Astrocyte of the spinal cord (primary cell): ENCODE measurements around the gene SLC2A9.

Experiments used
- DNase-seq: peaks from one replicate; pipeline ENCODE4 v3.0.0; 2011; ENCODE audit warnings: low read depth, low spot score
- H3K4me3 ChIP-seq: 2 replicates; pipeline ENCODE4 v1.5.1; 2011; ENCODE audit warnings: low read depth, mild to moderate bottlenecking, low read length, moderate library complexity
- CTCF ChIP-seq: IDR thresholded peaks from 2 replicates; pipeline ENCODE4 v1.5.1; 2012; ENCODE audit warnings: low read depth, mild to moderate bottlenecking, low read length, inconsistent platforms
- in situ Hi-C: cut with HindIII; loops from 2 replicates; pipeline ENCODE4 v1.10.0; 2017; ENCODE audit warnings: low sequenced_read_pairs

SLC2A9 gene

GRCh38 chr4:10003666-10004065 is 17.6 kb downstream of the SLC2A9 start:
- no peak for TF ChIP-seq CTCF
- no peak overlapping the region for H3K4me3 ChIP-seq
- in situ Hi-C loops, result no loop called here
- DNase-seq, result no peak

- DNase-seq, result no peak
- no peak for TF ChIP-seq CTCF
- no peak overlapping the region for H3K4me3 ChIP-seq
- in situ Hi-C loops, result no loop called here
Observed at GRCh38 chr4:10002278-10002677, 19.0 kb downstream of the SLC2A9 start.

- in situ Hi-C loops, result no loop called here
- no peak overlapping the region for H3K4me3 ChIP-seq
- no peak for TF ChIP-seq CTCF
- no peak for DNase-seq
Observed at GRCh38 chr4:10001757-10002156, 19.5 kb downstream of the SLC2A9 start.

GRCh38 chr4:9999956-10000561 is 21.2 kb downstream of the SLC2A9 start:
- no peak for DNase-seq
- in situ Hi-C loops, result no loop called here
- H3K4me3 ChIP-seq, result no peak overlapping the region
- TF ChIP-seq CTCF, result no peak

- in situ Hi-C loops, result no loop called here
- no peak for TF ChIP-seq CTCF
- H3K4me3 ChIP-seq, result no peak overlapping the region
- no peak for DNase-seq
Observed at GRCh38 chr4:9997886-9998285, 23.4 kb downstream of the SLC2A9 start.

GRCh38 chr4:9996319-9997110 is 24.8 kb downstream of the SLC2A9 start:
- no peak for DNase-seq
- no peak for TF ChIP-seq CTCF
- H3K4me3 ChIP-seq, result no peak overlapping the region
- in situ Hi-C loops, result no loop called here
